Hematopoietic multipotent progenitor cell treated with erythropoietin and hydrocortisone succinate and interleukin-3 and kit ligand, for 17 days (in vitro differentiated cells): Measurements from ENCODE around the gene BHMT2.

Experiments used
- DNase-seq: peaks from one replicate; pipeline ENCODE4 v3.0.0-alpha.2; 2015; ENCODE audit warnings: low spot score

The BHMT2 gene

GRCh38 chr5:79070350-79070667 lies 742 bp downstream of the BHMT2 start:
- DNase-seq: no peak

GRCh38 chr5:79074641-79075040 lies 5.1 kb downstream of the BHMT2 start:
- DNase-seq: no peak

GRCh38 chr5:79075646-79076426 lies 6.3 kb downstream of the BHMT2 start:
- DNase-seq: no peak

- DNase-seq: no peak
Measured at GRCh38 chr5:79076819-79077218, 7.3 kb downstream of the BHMT2 start.

GRCh38 chr5:79077680-79078365 lies 8.3 kb downstream of the BHMT2 start:
- no peak for DNase-seq

- no peak for DNase-seq
Measured at GRCh38 chr5:79080804-79081203, 11.2 kb downstream of the BHMT2 start.

- DNase-seq: no peak
Measured at GRCh38 chr5:79081779-79082178, 12.2 kb downstream of the BHMT2 start.

- no peak for DNase-seq
Measured at GRCh38 chr5:79086116-79086515, 16.5 kb downstream of the BHMT2 start.

GRCh38 chr5:79088507-79088906 lies 18.9 kb downstream of the BHMT2 start:
- DNase-seq: no peak

- no peak for DNase-seq
Measured at GRCh38 chr5:79091064-79091463, 21.5 kb downstream of the BHMT2 start.

GRCh38 chr5:79093762-79094161 lies 24.2 kb downstream of the BHMT2 start:
- DNase-seq: no peak

- no peak for DNase-seq
Measured at GRCh38 chr5:79105868-79106267, 36.3 kb downstream of the BHMT2 start.

- DNase-seq: no peak
Measured at GRCh38 chr5:79107020-79107796, 37.6 kb downstream of the BHMT2 start.

GRCh38 chr5:79108086-79108485 lies 38.5 kb downstream of the BHMT2 start:
- DNase-seq: no peak

- no peak for DNase-seq
Measured at GRCh38 chr5:79108792-79109191, 39.2 kb downstream of the BHMT2 start.

- DNase-seq: peak; percentile 16
Measured at GRCh38 chr5:79109527-79110492, 40.2 kb downstream of the BHMT2 start.

- no peak for DNase-seq
Measured at GRCh38 chr5:79111387-79111959, 41.9 kb downstream of the BHMT2 start, which contains the start of gene BHMT. BHMT (plus strand) TSS chr5:79111809; CDS start chr5:79111886, 77 bp downstream.

GRCh38 chr5:79111960-79112702 lies 42.6 kb downstream of the BHMT2 start:
- no peak for DNase-seq

GRCh38 chr5:79112703-79113058 lies 43.1 kb downstream of the BHMT2 start:
- DNase-seq: no peak

- DNase-seq: no peak
Measured at GRCh38 chr5:79119486-79119885, 49.9 kb downstream of the BHMT2 start.

GRCh38 chr5:79120221-79120620 lies 50.7 kb downstream of the BHMT2 start:
- DNase-seq: no peak
